K562 (cell line): ENCODE measurements around the gene HSF5. TPM values are rescaled to one million over a fixed set of nuclear protein-coding genes. Genes with fewer than 3 reads are reported as not detected.

ENCODE experiments used
- ARNT ChIP-seq, 2 experiments: fragments of 450-650 bp; IDR thresholded peaks; 2 replicates each; pipeline ENCODE4 v1.6.1; 2016; ENCODE audit warnings: mild to moderate bottlenecking in 1 of 2
- BRF2 ChIP-seq: IDR thresholded peaks from 3 replicates; pipeline ENCODE4 v1.6.1; 2011; ENCODE audit warnings: borderline replicate concordance, mild to moderate bottlenecking; ENCODE audit not compliant: insufficient read length, insufficient read depth
- CUX1 ChIP-seq: fragments of 200-800 bp; sonication (Bioruptor generic); IDR thresholded peaks from 2 replicates; pipeline ENCODE4 v1.6.1; 2016; ENCODE audit warnings: missing genetic modification characterization, missing compliant biosample characterization
- ELF4 ChIP-seq: fragments of 450-650 bp; formaldehyde crosslinking; IDR thresholded peaks from 2 replicates; pipeline ENCODE4 v1.4.0; 2022; ENCODE audit warnings: missing genetic modification characterization
- ETV5 ChIP-seq: sonication (generic); formaldehyde crosslinking; IDR thresholded peaks from 2 replicates; pipeline ENCODE4 v1.4.0; 2020; ENCODE audit warnings: low read depth, mild to moderate bottlenecking, missing genetic modification reagents
- FOXK2 ChIP-seq, 2 experiments: fragments of 450-650 bp; IDR thresholded peaks in 1 of 2; conservative IDR thresholded peaks in 1 of 2; 2 replicates each; pipeline ENCODE4 v1.6.1; 2016; ENCODE audit warnings: low read depth in 2 of 2, mild to moderate bottlenecking in 1 of 2
- GATAD2B ChIP-seq: fragments of 450-650 bp; IDR thresholded peaks from 2 replicates; pipeline ENCODE4 v1.6.1; 2017; ENCODE audit warnings: mild to moderate bottlenecking, borderline replicate concordance
- GTF2A2 ChIP-seq: IDR thresholded peaks from 2 replicates; pipeline ENCODE4 v1.6.1; 2016; ENCODE audit warnings: mild to moderate bottlenecking, missing genetic modification characterization, missing compliant biosample characterization
- NKRF ChIP-seq: fragments of 450-650 bp; IDR thresholded peaks from 2 replicates; pipeline ENCODE4 v1.6.1; 2016; ENCODE audit warnings: borderline replicate concordance
- POLR2AphosphoS2 ChIP-seq: IDR thresholded peaks from 2 replicates; pipeline ENCODE4 v1.6.1; 2012; ENCODE audit warnings: low read length, improper control_type of control experiment
- ZBTB1 ChIP-seq: sonication (generic); formaldehyde crosslinking; IDR thresholded peaks from 2 replicates; pipeline ENCODE4 v1.8.1; 2023; ENCODE audit warnings: missing genetic modification reagents, low read depth, mild to moderate bottlenecking, borderline replicate concordance
- ZC3H8 ChIP-seq: fragments of 450-650 bp; IDR thresholded peaks from 2 replicates; pipeline ENCODE4 v1.6.1; 2017
- ZNF41 ChIP-seq: fragments of 250-450 bp; sonication (Bioruptor Pico); conservative IDR thresholded peaks from 2 replicates; pipeline ENCODE4 v1.4.0; 2020; ENCODE audit warnings: mild to moderate bottlenecking
- polyA plus RNA-seq, 8 experiments: library from polyadenylated mRNA; depleted of rRNA in 4 of 8; stranded (reverse) in 5 of 8; unstranded in 3 of 8; fragments of >200 nt; fragmentation: Nextera tagmentation in 2 of 8; fragmentation: Illumina TruSeq in 1 of 8; extraction: Ambion mirVana in 2 of 8; extraction: Trizol in 1 of 8; gene quantifications; 2 replicates each; pipeline versions ENCODE4 v1.2.1 to v1.2.3, GENCODE V29; 2011 to 2014; ENCODE audit warnings: inconsistent platforms in 1 of 8, missing spikeins in 1 of 8
- total RNA-seq, 7 experiments: library from RNA; depleted of rRNA in 6 of 7; stranded (reverse); fragments of >200 nt in 6 of 7; fragmentation: Illumina TruSeq in 2 of 7; extraction: Trizol in 2 of 7; gene quantifications; 2 replicates each; pipeline versions ENCODE4 v1.2.1 to v1.2.3, GENCODE V29; 2011 to 2021; ENCODE audit warnings: low replicate concordance in 1 of 7
- TF ChIP-seq, protein P1 (sequence below): fragments of 450-650 bp; IDR thresholded peaks from 2 replicates; pipeline ENCODE4 v1.6.1; 2018; ENCODE audit not compliant: partially characterized antibody
- TF ChIP-seq, protein P2 (sequence below): sonication (generic); formaldehyde crosslinking; IDR thresholded peaks from 2 replicates; pipeline ENCODE4 v1.5.0; 2020; ENCODE audit warnings: missing genetic modification reagents

The HSF5 gene
- total and polyA plus RNA-seq, 9 of the 15 experiments (the other 6 are each of a cell fraction or from before 2014, with no cell fraction given) = 0.04 TPM; not detected in 8

DNA sequence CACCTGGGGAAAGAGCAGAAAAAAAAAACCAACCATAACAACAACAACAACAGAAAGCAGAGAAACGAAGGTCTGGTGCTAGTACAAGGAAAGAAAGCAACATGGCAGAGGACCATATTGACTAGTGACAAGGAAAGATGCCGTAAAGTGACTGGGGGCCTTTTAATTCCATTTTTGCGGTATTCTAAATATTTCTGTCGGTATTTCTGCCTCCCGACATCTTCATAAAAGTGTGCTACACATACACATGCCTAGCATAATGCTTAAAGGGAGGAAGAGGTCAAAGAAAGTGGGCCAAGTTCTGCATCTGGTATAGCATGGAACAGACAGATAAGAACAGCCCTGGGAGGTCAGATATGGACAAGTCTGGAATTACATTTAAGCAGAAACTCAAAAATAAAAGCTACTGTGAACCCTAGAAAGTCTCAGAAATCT lies 51.4 kb downstream of the HSF5 start (continued):
- no peak for TF ChIP-seq POLR2AphosphoS2
- TF ChIP-seq CUX1 = no peak
- no peak for TF ChIP-seq GTF2A2
- TF ChIP-seq ETV5 = no peak
- TF ChIP-seq, protein P1, sequence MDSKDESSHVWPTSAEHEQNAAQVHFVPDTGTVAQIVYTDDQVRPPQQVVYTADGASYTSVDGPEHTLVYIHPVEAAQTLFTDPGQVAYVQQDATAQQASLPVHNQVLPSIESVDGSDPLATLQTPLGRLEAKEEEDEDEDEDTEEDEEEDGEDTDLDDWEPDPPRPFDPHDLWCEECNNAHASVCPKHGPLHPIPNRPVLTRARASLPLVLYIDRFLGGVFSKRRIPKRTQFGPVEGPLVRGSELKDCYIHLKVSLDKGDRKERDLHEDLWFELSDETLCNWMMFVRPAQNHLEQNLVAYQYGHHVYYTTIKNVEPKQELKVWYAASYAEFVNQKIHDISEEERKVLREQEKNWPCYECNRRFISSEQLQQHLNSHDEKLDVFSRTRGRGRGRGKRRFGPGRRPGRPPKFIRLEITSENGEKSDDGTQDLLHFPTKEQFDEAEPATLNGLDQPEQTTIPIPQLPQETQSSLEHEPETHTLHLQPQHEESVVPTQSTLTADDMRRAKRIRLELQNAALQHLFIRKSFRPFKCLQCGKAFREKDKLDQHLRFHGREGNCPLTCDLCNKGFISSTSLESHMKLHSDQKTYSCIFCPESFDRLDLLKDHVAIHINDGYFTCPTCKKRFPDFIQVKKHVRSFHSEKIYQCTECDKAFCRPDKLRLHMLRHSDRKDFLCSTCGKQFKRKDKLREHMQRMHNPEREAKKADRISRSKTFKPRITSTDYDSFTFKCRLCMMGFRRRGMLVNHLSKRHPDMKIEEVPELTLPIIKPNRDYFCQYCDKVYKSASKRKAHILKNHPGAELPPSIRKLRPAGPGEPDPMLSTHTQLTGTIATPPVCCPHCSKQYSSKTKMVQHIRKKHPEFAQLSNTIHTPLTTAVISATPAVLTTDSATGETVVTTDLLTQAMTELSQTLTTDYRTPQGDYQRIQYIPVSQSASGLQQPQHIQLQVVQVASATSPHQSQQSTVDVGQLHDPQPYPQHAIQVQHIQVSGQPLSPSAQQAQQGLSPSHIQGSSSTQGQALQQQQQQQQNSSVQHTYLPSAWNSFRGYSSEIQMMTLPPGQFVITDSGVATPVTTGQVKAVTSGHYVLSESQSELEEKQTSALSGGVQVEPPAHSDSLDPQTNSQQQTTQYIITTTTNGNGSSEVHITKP = no peak
- TF ChIP-seq GATAD2B = no peak; the same call in 1 of the 2 replicates
- no peak for TF ChIP-seq ZC3H8
- TF ChIP-seq ZBTB1 = no peak
- peak in 1 of 2 experiments; percentile 79; a peak in 2 of 4 replicates for TF ChIP-seq ARNT (IDR thresholded peaks at IDR 0.05)
- TF ChIP-seq ZNF41 (CRISPR knock-in tag) = no peak
- TF ChIP-seq, protein P2, sequence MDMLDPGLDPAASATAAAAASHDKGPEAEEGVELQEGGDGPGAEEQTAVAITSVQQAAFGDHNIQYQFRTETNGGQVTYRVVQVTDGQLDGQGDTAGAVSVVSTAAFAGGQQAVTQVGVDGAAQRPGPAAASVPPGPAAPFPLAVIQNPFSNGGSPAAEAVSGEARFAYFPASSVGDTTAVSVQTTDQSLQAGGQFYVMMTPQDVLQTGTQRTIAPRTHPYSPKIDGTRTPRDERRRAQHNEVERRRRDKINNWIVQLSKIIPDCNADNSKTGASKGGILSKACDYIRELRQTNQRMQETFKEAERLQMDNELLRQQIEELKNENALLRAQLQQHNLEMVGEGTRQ (CRISPR knock-in tag) = no peak
- TF ChIP-seq ELF4 = 0 out of 2 replicates have a peak, but pooled peaks have one; percentile 13
- TF ChIP-seq BRF2 = no peak
- TF ChIP-seq FOXK2 (conservative IDR thresholded peaks at IDR 0.05 in 1 of 2, IDR thresholded peaks at IDR 0.05 in 1 of 2; ENCODE audit: low read depth in 2 of 2) = peak; percentile 88 to 91
- TF ChIP-seq NKRF = peak; percentile 34; the same call in 1 of the 2 replicates
